Measurements from ENCODE around the gene CYFIP1. TPM values are rescaled to one million over a fixed set of nuclear protein-coding genes. Genes with fewer than 3 reads are reported as not detected.

Gene CYFIP1
- polyA plus RNA-seq, 1 donor from 2014 or later: 9.3 TPM

GRCh38 chr15:22974745-22975144, 5.4 kb downstream of the CYFIP1 start:
- Histone ChIP-seq H3K27ac (ENCODE audit: low read length) (no peak overlapping the region), H4K20me1 (ENCODE audit: insufficient read depth) (no peaks in the 10 kb centered on the region), H3K79me2 (replicated peaks; ENCODE audit: insufficient read depth, low read length) (peaks cover 29% of the 10 kb centered on the region), H3K4me2 (ENCODE audit: low read length) (no peak overlapping the region), H3K4me3 (ENCODE audit: low read length) (no peak overlapping the region), H3K36me3 (ENCODE audit: insufficient read depth, low read length) (no peaks in the 10 kb centered on the region), H2AFZ (ENCODE audit: low read depth, low read length) (no peak overlapping the region), H3K9me2 (ENCODE audit: insufficient read depth, low read length) (no peaks in the 10 kb centered on the region), H3K27me3 (ENCODE audit: insufficient read depth, low read depth, low read length) (peaks cover 8% of the 10 kb centered on the region), H3F3A (ENCODE audit: insufficient read depth, low read length, poor library complexity, severe bottlenecking) (no peaks in the 10 kb centered on the region), H3K9ac (ENCODE audit: low read length) (no peak overlapping the region), H3K9me3 (ENCODE audit: low read length) (peaks cover 2% of the 10 kb centered on the region)
- TF ChIP-seq CTCF (IDR thresholded peaks at IDR 0.05; ENCODE audit: poor library complexity, severe bottlenecking): no peak
- TF ChIP-seq EZH2 (IDR thresholded peaks at IDR 0.05; ENCODE audit: borderline replicate concordance, insufficient read depth, low read length, poor library complexity, severe bottlenecking): no peak
- TF ChIP-seq RAD21 (conservative IDR thresholded peaks at IDR 0.05): no peak
- no peak for TF ChIP-seq MXI1 (conservative IDR thresholded peaks at IDR 0.05; ENCODE audit: poor library complexity, severe bottlenecking)
- TF ChIP-seq POLR2AphosphoS5 (IDR thresholded peaks at IDR 0.05): no peak
- TF ChIP-seq EP300 (conservative IDR thresholded peaks at IDR 0.05; ENCODE audit: poor library complexity, severe bottlenecking): no peak
- TF ChIP-seq TAF1 (IDR thresholded peaks at IDR 0.05; ENCODE audit: low read depth): no peak
- TF ChIP-seq SMC3 (conservative IDR thresholded peaks at IDR 0.05; ENCODE audit: poor library complexity): no peak
- no peak for TF ChIP-seq REST (IDR thresholded peaks at IDR 0.05; ENCODE audit: borderline replicate concordance)

- H3F3A ChIP-seq (ENCODE audit: insufficient read depth, low read length, poor library complexity, severe bottlenecking): no peaks in the 10 kb centered on the region
- H3K36me3 ChIP-seq (ENCODE audit: insufficient read depth, low read length): no peaks in the 10 kb centered on the region
- H4K20me1 ChIP-seq (ENCODE audit: insufficient read depth): no peaks in the 10 kb centered on the region
- no peak overlapping the region for H3K4me3 ChIP-seq (ENCODE audit: low read length)
- H3K9me3 ChIP-seq (ENCODE audit: low read length): peaks cover 2% of the 10 kb centered on the region
- no peaks in the 10 kb centered on the region for H3K27me3 ChIP-seq (ENCODE audit: insufficient read depth, low read depth, low read length)
- no peak for TF ChIP-seq CTCF (IDR thresholded peaks at IDR 0.05; ENCODE audit: poor library complexity, severe bottlenecking)
- no peak for TF ChIP-seq POLR2AphosphoS5 (IDR thresholded peaks at IDR 0.05)
- no peak for TF ChIP-seq TAF1 (IDR thresholded peaks at IDR 0.05; ENCODE audit: low read depth)
- no peak for TF ChIP-seq REST (IDR thresholded peaks at IDR 0.05; ENCODE audit: borderline replicate concordance)
- TF ChIP-seq RAD21 (conservative IDR thresholded peaks at IDR 0.05): no peak
- no peak for TF ChIP-seq EP300 (conservative IDR thresholded peaks at IDR 0.05; ENCODE audit: poor library complexity, severe bottlenecking)
- TF ChIP-seq SMC3 (conservative IDR thresholded peaks at IDR 0.05; ENCODE audit: poor library complexity): no peak
- no peak for TF ChIP-seq MXI1 (conservative IDR thresholded peaks at IDR 0.05; ENCODE audit: poor library complexity, severe bottlenecking)
- no peak for TF ChIP-seq EZH2 (IDR thresholded peaks at IDR 0.05; ENCODE audit: borderline replicate concordance, insufficient read depth, low read length, poor library complexity, severe bottlenecking)
- H3K27ac ChIP-seq (ENCODE audit: low read length): no peak overlapping the region
- H3K9me2 ChIP-seq (ENCODE audit: insufficient read depth, low read length): no peaks in the 10 kb centered on the region
- peaks cover 29% of the 10 kb centered on the region for H3K79me2 ChIP-seq (replicated peaks; ENCODE audit: insufficient read depth, low read length)
- H3K9ac ChIP-seq (ENCODE audit: low read length): no peak overlapping the region
- H3K4me2 ChIP-seq (ENCODE audit: low read length): no peak overlapping the region
- H2AFZ ChIP-seq (ENCODE audit: low read depth, low read length): no peak overlapping the region
Measured at GRCh38 chr15:22973987-22974386, 6.2 kb downstream of the CYFIP1 start.

Measured in neural cell (in vitro differentiated cells).